Activated CD8-positive, alpha-beta memory T cell treated with anti-CD3 and anti-CD28 coated beads, Interleukin-2, amount 50 U/mL, for 48 hours (primary cell): ENCODE measurements around the gene FDCSP.
"Not testable (repeated sequence)": the region's sequence is repeated elsewhere in the genome, so short reads cannot be mapped to it uniquely, and the experiment has no call there.

Source experiments
- DNase-seq: peaks from one replicate; pipeline ENCODE4 v3.0.0-alpha.2; 2020

FDCSP gene

GRCh38 chr4:70239884-70240591, 14.1 kb downstream of the FDCSP start:
- no peak for DNase-seq

- DNase-seq: not testable (repeated sequence)
Measured at GRCh38 chr4:70242297-70242696, 16.4 kb downstream of the FDCSP start, which contains the start of gene CSN3. Gene CSN3 (plus strand): TSS chr4:70242597. CDS start chr4:70244820, 2,223 bp downstream.

GRCh38 chr4:70243091-70243490, 17.2 kb downstream of the FDCSP start:
- DNase-seq: no peak

DNA sequence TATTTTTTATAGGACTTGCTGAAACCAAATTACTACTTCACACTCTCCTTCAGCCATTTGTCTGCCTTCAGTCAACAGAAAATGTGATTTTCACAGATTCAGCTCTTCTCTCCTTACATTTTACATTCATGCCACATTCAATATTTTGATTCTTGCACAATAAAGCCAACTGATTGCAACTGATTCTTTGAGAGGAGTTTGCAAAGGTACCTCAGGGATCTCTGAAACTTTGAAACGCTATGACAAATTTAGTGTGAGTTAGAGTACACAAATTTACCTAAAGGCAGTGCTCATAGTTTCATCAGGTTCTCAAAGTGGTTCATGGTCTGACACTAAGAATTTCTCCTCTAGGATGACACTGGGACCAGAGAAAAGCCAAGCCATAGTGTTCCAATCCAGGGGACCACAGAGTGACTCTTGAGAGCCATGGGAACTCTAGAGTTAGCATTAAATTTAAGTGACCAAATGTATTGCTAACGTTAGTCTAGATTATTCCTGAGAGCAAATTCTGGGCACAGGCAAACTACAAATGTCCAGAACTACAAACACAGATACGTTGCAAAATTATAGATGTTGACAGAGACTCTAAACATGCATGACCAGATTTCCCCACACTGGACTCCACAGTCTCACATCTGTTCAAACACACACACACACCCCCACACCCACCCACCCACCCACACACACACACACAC, 25.5 kb downstream of the FDCSP start:
- no peak for DNase-seq

- DNase-seq: no peak
Measured at GRCh38 chr4:70251945-70252277, 26.0 kb downstream of the FDCSP start.

DNA sequence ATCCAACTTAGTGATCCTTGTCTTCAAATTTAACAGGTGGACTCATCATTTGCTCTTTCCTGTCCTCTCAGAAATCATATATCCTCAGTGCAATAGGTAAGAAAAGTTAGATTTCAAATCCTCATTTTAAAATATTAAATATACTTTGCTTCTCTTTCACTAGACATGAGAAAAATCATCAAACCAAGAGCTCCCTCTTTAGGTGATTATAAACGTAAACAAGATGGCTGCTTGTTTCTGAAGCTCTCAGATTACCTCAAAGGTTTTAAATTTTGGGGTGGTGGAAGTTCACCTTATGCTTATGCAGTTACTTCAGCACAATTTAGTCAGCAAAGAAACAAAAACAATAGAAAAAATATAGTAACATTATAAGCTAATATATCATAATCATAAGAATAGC, 43.8 kb downstream of the FDCSP start:
- no peak for DNase-seq

DNA sequence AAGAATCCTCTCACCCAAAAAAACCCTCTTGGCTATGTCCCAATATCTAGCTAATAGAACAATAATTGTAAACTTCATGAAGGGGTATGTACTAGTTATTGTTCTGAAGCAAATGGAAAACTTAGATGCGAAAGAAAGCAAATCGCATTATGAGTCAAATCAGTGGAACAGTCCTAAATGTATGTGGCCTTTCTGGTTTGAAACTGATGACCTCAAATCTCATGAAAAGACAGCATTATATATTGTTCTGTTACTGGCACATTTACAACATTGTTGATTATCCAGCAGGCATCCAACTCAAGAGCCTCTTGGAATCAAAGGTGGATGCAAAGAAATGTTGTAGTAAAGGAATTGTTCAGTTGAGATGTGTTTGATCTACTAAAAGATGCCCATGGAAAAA, 51.2 kb downstream of the FDCSP start:
- no peak for DNase-seq

DNA sequence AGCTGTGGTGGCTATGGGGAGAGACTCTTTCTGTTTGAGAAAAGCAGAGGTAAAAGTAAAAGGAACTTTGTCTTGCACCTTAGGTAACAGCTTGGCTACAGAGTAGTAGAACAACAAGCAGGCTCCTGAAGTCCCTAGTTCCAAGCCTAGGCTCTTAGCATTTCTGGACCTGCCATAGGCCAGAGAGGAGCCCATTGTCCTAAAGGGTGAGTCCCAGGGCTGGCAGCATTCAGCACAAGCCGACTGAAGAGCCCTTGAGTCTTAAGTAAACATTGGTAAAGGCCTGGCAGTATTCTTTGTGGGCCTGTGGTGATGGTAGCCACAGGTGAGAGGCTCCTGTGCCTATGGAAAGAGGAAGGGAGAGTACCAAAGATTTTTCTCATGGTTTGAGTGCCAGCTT, 54.6 kb downstream of the FDCSP start:
- DNase-seq: no peak
